ENCODE results near the gene CDH13. TPM values are rescaled to one million over a fixed set of nuclear protein-coding genes. Genes with fewer than 3 reads are reported as not detected.

CDH13 gene
- total and polyA plus RNA-seq, 3 experiments from 2014 or later, result not detected

- Histone ChIP-seq H3K4me3 (ENCODE audit: low read length) (no peak overlapping the region), H3K27ac (ENCODE audit: low read depth, low read length) (no peak overlapping the region), H3K27me3 (ENCODE audit: insufficient read depth, low read length, poor library complexity, severe bottlenecking) (no peaks in the 10 kb centered on the region), H3K4me1 (ENCODE audit: insufficient read depth, low read length) (no peaks in the 10 kb centered on the region), H3K9me3 (ENCODE audit: low read length) (no peaks in the 10 kb centered on the region), H3K36me3 (ENCODE audit: insufficient read depth, low read length) (no peaks in the 10 kb centered on the region)
- CTCF ChIA-PET, result no interaction called here
- POLR2A ChIA-PET, result no interaction called here
- H3K27ac Mint-ChIP-seq, result no peak overlapping the region
- peaks cover 0 to 3% of the 10 kb centered on the region in 2 donors for H3K27me3 Mint-ChIP-seq
- H3K9me3 Mint-ChIP-seq, result peaks cover 0 to 3% (median 0%) of the 10 kb centered on the region in 5 donors
- no peaks in the 10 kb centered on the region for H3K4me1 Mint-ChIP-seq
- no peaks in the 10 kb centered on the region for H3K36me3 Mint-ChIP-seq
- no peak for DNase-seq
- no peak overlapping the region for H3K4me3 Mint-ChIP-seq
Measured at GRCh38 chr16:82857693-82858365, 231.1 kb downstream of the CDH13 start.

GRCh38 chr16:82859662-82860061, 232.9 kb downstream of the CDH13 start:
- Mint-ChIP-seq H3K9me3 (peaks cover 0 to 7% (median 2%) of the 10 kb centered on the region in 5 donors), H3K4me3 (no peak overlapping the region), H3K36me3 (no peaks in the 10 kb centered on the region), H3K27me3 (peaks cover 0 to 3% of the 10 kb centered on the region in 2 donors), H3K4me1 (no peaks in the 10 kb centered on the region), H3K27ac (no peak overlapping the region)
- no peak overlapping the region for H3K27ac ChIP-seq (ENCODE audit: low read depth, low read length)
- ChIA-PET CTCF (no interaction called here), POLR2A (no interaction called here)
- H3K4me1 ChIP-seq (ENCODE audit: insufficient read depth, low read length), result no peaks in the 10 kb centered on the region
- H3K36me3 ChIP-seq (ENCODE audit: insufficient read depth, low read length), result no peaks in the 10 kb centered on the region
- DNase-seq, result no peak
- no peaks in the 10 kb centered on the region for H3K27me3 ChIP-seq (ENCODE audit: insufficient read depth, low read length, poor library complexity, severe bottlenecking)
- H3K9me3 ChIP-seq (ENCODE audit: low read length), result no peaks in the 10 kb centered on the region
- H3K4me3 ChIP-seq (ENCODE audit: low read length), result no peak overlapping the region

- H3K9me3 Mint-ChIP-seq, result peaks cover 0 to 8% (median 2%) of the 10 kb centered on the region in 5 donors
- H3K27me3 Mint-ChIP-seq, result peaks cover 0 to 3% of the 10 kb centered on the region in 2 donors
Measured at GRCh38 chr16:82860071-82860470, 233.3 kb downstream of the CDH13 start.

GRCh38 chr16:82862057-82862456, 235.3 kb downstream of the CDH13 start:
- no peak overlapping the region for H3K4me3 ChIP-seq (ENCODE audit: low read length)
- no peak overlapping the region for H3K27ac Mint-ChIP-seq
- no peaks in the 10 kb centered on the region for H3K27me3 ChIP-seq (ENCODE audit: insufficient read depth, low read length, poor library complexity, severe bottlenecking)
- no peaks in the 10 kb centered on the region for H3K9me3 ChIP-seq (ENCODE audit: low read length)
- H3K27ac ChIP-seq (ENCODE audit: low read depth, low read length), result no peak overlapping the region
- POLR2A ChIA-PET, result no interaction called here
- no peak overlapping the region for H3K4me3 Mint-ChIP-seq
- H3K4me1 Mint-ChIP-seq, result no peaks in the 10 kb centered on the region
- H3K36me3 ChIP-seq (ENCODE audit: insufficient read depth, low read length), result no peaks in the 10 kb centered on the region
- CTCF ChIA-PET, result no interaction called here
- no peak for DNase-seq
- H3K4me1 ChIP-seq (ENCODE audit: insufficient read depth, low read length), result no peaks in the 10 kb centered on the region
- H3K36me3 Mint-ChIP-seq, result peaks cover 0 to 4% (median 0%) of the 10 kb centered on the region in 3 donors
- peaks cover 0 to 13% (median 3%) of the 10 kb centered on the region in 5 donors for H3K9me3 Mint-ChIP-seq
- peaks cover 0 to under 1% of the 10 kb centered on the region in 2 donors for H3K27me3 Mint-ChIP-seq

More at GRCh38 chr16:82860071-82860470, 233.3 kb downstream of the CDH13 start:
- Histone ChIP-seq H3K4me3 (ENCODE audit: low read length) (no peak overlapping the region), H3K4me1 (ENCODE audit: insufficient read depth, low read length) (no peaks in the 10 kb centered on the region), H3K36me3 (ENCODE audit: insufficient read depth, low read length) (no peaks in the 10 kb centered on the region), H3K9me3 (ENCODE audit: low read length) (no peaks in the 10 kb centered on the region), H3K27ac (ENCODE audit: low read depth, low read length) (no peak overlapping the region), H3K27me3 (ENCODE audit: insufficient read depth, low read length, poor library complexity, severe bottlenecking) (no peaks in the 10 kb centered on the region)
- H3K4me1 Mint-ChIP-seq, result no peaks in the 10 kb centered on the region
- CTCF ChIA-PET, result no interaction called here
- H3K4me3 Mint-ChIP-seq, result no peak overlapping the region
- H3K27ac Mint-ChIP-seq, result no peak overlapping the region
- POLR2A ChIA-PET, result no interaction called here
- no peak for DNase-seq
- no peaks in the 10 kb centered on the region for H3K36me3 Mint-ChIP-seq

GRCh38 chr16:82864332-82865040, 237.7 kb downstream of the CDH13 start:
- H3K4me3 ChIP-seq (ENCODE audit: low read length), result no peak overlapping the region
- Mint-ChIP-seq H3K36me3 (peaks cover 0 to 4% (median 0%) of the 10 kb centered on the region in 3 donors), H3K4me1 (no peaks in the 10 kb centered on the region), H3K9me3 (peaks cover 0 to 13% (median 0%) of the 10 kb centered on the region in 5 donors), H3K4me3 (no peak overlapping the region), H3K27ac (no peak overlapping the region), H3K27me3 (peaks cover 0 to 4% of the 10 kb centered on the region in 2 donors)
- ChIA-PET POLR2A (no interaction called here), CTCF (no interaction called here)
- no peaks in the 10 kb centered on the region for H3K9me3 ChIP-seq (ENCODE audit: low read length)
- H3K36me3 ChIP-seq (ENCODE audit: insufficient read depth, low read length), result no peaks in the 10 kb centered on the region
- no peak overlapping the region for H3K27ac ChIP-seq (ENCODE audit: low read depth, low read length)
- no peaks in the 10 kb centered on the region for H3K4me1 ChIP-seq (ENCODE audit: insufficient read depth, low read length)
- H3K27me3 ChIP-seq (ENCODE audit: insufficient read depth, low read length, poor library complexity, severe bottlenecking), result no peaks in the 10 kb centered on the region
- DNase-seq, result no peak

- Histone ChIP-seq H3K9me3 (ENCODE audit: low read length) (no peaks in the 10 kb centered on the region), H3K36me3 (ENCODE audit: insufficient read depth, low read length) (no peaks in the 10 kb centered on the region), H3K27me3 (ENCODE audit: insufficient read depth, low read length, poor library complexity, severe bottlenecking) (no peaks in the 10 kb centered on the region), H3K4me3 (ENCODE audit: low read length) (no peak overlapping the region), H3K27ac (ENCODE audit: low read depth, low read length) (no peak overlapping the region), H3K4me1 (ENCODE audit: insufficient read depth, low read length) (no peaks in the 10 kb centered on the region)
- no peak overlapping the region for H3K27ac Mint-ChIP-seq
- H3K36me3 Mint-ChIP-seq, result peaks cover 0 to 4% (median 0%) of the 10 kb centered on the region in 3 donors
- no peak overlapping the region for H3K4me3 Mint-ChIP-seq
- H3K4me1 Mint-ChIP-seq, result no peaks in the 10 kb centered on the region
- CTCF ChIA-PET, result no interaction called here
- peaks cover 0 to 15% (median 0%) of the 10 kb centered on the region in 5 donors for H3K9me3 Mint-ChIP-seq
- POLR2A ChIA-PET, result no interaction called here
- H3K27me3 Mint-ChIP-seq, result peaks cover 0 to 4% of the 10 kb centered on the region in 2 donors
- DNase-seq, result no peak
Measured at GRCh38 chr16:82865412-82865811, 238.6 kb downstream of the CDH13 start.

GRCh38 chr16:82867485-82867884, 240.7 kb downstream of the CDH13 start:
- Histone ChIP-seq H3K27ac (ENCODE audit: low read depth, low read length) (no peak overlapping the region), H3K9me3 (ENCODE audit: low read length) (no peaks in the 10 kb centered on the region), H3K36me3 (ENCODE audit: insufficient read depth, low read length) (no peaks in the 10 kb centered on the region), H3K4me1 (ENCODE audit: insufficient read depth, low read length) (no peaks in the 10 kb centered on the region), H3K27me3 (ENCODE audit: insufficient read depth, low read length, poor library complexity, severe bottlenecking) (no peaks in the 10 kb centered on the region), H3K4me3 (ENCODE audit: low read length) (no peak overlapping the region)
- Mint-ChIP-seq H3K27ac (no peak overlapping the region), H3K27me3 (peaks cover 0 to 9% of the 10 kb centered on the region in 2 donors), H3K4me3 (no peak overlapping the region), H3K9me3 (peaks cover 4 to 24% (median 6%) of the 10 kb centered on the region in 5 donors), H3K4me1 (no peaks in the 10 kb centered on the region), H3K36me3 (peaks cover 0 to 8% (median 0%) of the 10 kb centered on the region in 3 donors)
- CTCF ChIA-PET, result no interaction called here
- POLR2A ChIA-PET, result no interaction called here
- no peak for DNase-seq

GRCh38 chr16:82874271-82874670, 247.5 kb downstream of the CDH13 start:
- Histone ChIP-seq H3K27me3 (ENCODE audit: insufficient read depth, low read length, poor library complexity, severe bottlenecking) (no peaks in the 10 kb centered on the region), H3K27ac (ENCODE audit: low read depth, low read length) (no peak overlapping the region), H3K4me1 (ENCODE audit: insufficient read depth, low read length) (no peaks in the 10 kb centered on the region), H3K4me3 (ENCODE audit: low read length) (no peak overlapping the region), H3K9me3 (ENCODE audit: low read length) (no peaks in the 10 kb centered on the region), H3K36me3 (ENCODE audit: insufficient read depth, low read length) (no peaks in the 10 kb centered on the region)
- peaks cover 5 to 19% (median 11%) of the 10 kb centered on the region in 5 donors for H3K9me3 Mint-ChIP-seq
- peaks cover 0 to 4% (median 0%) of the 10 kb centered on the region in 3 donors for H3K36me3 Mint-ChIP-seq
- DNase-seq, result no peak
- no peak overlapping the region for H3K4me3 Mint-ChIP-seq
- ChIA-PET POLR2A (no interaction called here), CTCF (no interaction called here)
- no peaks in the 10 kb centered on the region for H3K4me1 Mint-ChIP-seq
- peaks cover 0 to 16% of the 10 kb centered on the region in 2 donors for H3K27me3 Mint-ChIP-seq
- H3K27ac Mint-ChIP-seq, result no peak overlapping the region
